ENCODE measurements around the gene TBL1X. TPM values are rescaled to one million over a fixed set of nuclear protein-coding genes. Genes with fewer than 3 reads are reported as not detected.

TBL1X gene
- total and polyA plus RNA-seq, 4 donors = 2.3 to 21.7 (median 13.3) TPM

- Histone ChIP-seq H3K9me3 (ENCODE audit: control insufficient read depth in 4 of 4, insufficient read depth in 3 of 4, low read length in 3 of 4) (peaks cover 0 to 4% (median 0%) of the 10 kb centered on the region in 4 donors), H3K27ac (ENCODE audit: low read depth in 1 of 2, low read length in 1 of 2) (no peak overlapping the region), H3K27me3 (ENCODE audit: control insufficient read depth in 3 of 3, insufficient read depth in 3 of 3, low read length in 2 of 3) (peaks cover 0 to 8% (median 0%) of the 10 kb centered on the region in 3 donors), H3K4me3 (no peak overlapping the region), H3K36me3 (ENCODE audit: control insufficient read depth in 4 of 4, insufficient read depth in 4 of 4, low read length in 4 of 4) (peaks cover 0 to 8% (median 0%) of the 10 kb centered on the region in 4 donors), H3K4me1 (ENCODE audit: control insufficient read depth in 5 of 5, insufficient read depth in 5 of 5, low read length in 5 of 5) (peaks cover 0 to 5% (median 0%) of the 10 kb centered on the region in 5 donors), H3K9ac (ENCODE audit: insufficient read depth in 1 of 2, low read length in 2 of 2) (no peak overlapping the region)
- 76 to 83% methylated on average over 3 of the region's 3 CpGs for WGBS, 2 donors
- DNase-seq (peak in 2 of 3 donors; percentile 15 to 27), ATAC-seq (ENCODE audit: insufficient read depth, low FRiP score) (no peak)
- TF ChIP-seq, protein P1, sequence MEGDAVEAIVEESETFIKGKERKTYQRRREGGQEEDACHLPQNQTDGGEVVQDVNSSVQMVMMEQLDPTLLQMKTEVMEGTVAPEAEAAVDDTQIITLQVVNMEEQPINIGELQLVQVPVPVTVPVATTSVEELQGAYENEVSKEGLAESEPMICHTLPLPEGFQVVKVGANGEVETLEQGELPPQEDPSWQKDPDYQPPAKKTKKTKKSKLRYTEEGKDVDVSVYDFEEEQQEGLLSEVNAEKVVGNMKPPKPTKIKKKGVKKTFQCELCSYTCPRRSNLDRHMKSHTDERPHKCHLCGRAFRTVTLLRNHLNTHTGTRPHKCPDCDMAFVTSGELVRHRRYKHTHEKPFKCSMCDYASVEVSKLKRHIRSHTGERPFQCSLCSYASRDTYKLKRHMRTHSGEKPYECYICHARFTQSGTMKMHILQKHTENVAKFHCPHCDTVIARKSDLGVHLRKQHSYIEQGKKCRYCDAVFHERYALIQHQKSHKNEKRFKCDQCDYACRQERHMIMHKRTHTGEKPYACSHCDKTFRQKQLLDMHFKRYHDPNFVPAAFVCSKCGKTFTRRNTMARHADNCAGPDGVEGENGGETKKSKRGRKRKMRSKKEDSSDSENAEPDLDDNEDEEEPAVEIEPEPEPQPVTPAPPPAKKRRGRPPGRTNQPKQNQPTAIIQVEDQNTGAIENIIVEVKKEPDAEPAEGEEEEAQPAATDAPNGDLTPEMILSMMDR (IDR thresholded peaks at IDR 0.05; ENCODE audit: control extremely low read depth, extremely low read depth) = no peak
Measured at GRCh38 chrX:9678215-9678965, 213.5 kb downstream of the TBL1X start.

DNA sequence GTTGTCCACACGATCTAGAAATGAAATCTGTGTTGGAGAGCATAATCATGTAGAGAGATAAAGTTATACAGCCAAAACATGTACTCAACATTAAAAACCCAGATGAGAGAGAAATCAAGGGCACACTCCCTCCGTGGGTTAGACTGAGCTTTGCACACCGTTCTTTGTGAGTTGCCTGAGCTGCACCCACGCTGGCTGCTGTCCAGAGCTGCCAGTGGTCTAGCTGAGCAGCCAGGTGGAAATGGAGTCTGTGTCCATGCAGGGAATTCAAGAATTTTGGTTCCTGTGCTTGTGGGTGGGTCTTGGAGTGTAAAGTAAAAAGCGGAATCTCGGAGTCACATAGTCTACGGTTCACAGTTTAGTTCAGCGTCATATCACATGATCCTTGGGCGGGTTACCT, 216.2 kb downstream of the TBL1X start:
- Histone ChIP-seq H3K4me3 (no peak overlapping the region), H3K27ac (ENCODE audit: low read depth in 1 of 2, low read length in 1 of 2) (no peak overlapping the region), H3K9me3 (ENCODE audit: control insufficient read depth in 4 of 4, insufficient read depth in 3 of 4, low read length in 3 of 4) (peaks cover 0 to 4% (median 0%) of the 10 kb centered on the region in 4 donors), H3K9ac (ENCODE audit: insufficient read depth in 1 of 2, low read length in 2 of 2) (no peak overlapping the region), H3K4me1 (ENCODE audit: control insufficient read depth in 5 of 5, insufficient read depth in 5 of 5, low read length in 5 of 5) (peaks cover 0 to 5% (median 0%) of the 10 kb centered on the region in 5 donors), H3K27me3 (ENCODE audit: control insufficient read depth in 3 of 3, insufficient read depth in 3 of 3, low read length in 2 of 3) (peaks cover 0 to 8% (median 0%) of the 10 kb centered on the region in 3 donors), H3K36me3 (ENCODE audit: control insufficient read depth in 4 of 4, insufficient read depth in 4 of 4, low read length in 4 of 4) (peaks cover 3 to 8% (median 5%) of the 10 kb centered on the region in 4 donors)
- DNase-seq (no peak), ATAC-seq (ENCODE audit: insufficient read depth, low FRiP score) (no peak)
- WGBS, 2 donors = 87% methylated on average over 9 of the region's 9 CpGs
- TF ChIP-seq, protein P1 (IDR thresholded peaks at IDR 0.05; ENCODE audit: control extremely low read depth, extremely low read depth) = no peak

GRCh38 chrX:9681422-9681821, 216.6 kb downstream of the TBL1X start:
- no peak for DNase-seq
- no peak for ATAC-seq (ENCODE audit: insufficient read depth, low FRiP score)
- no peak overlapping the region for H3K9ac ChIP-seq (ENCODE audit: insufficient read depth in 1 of 2, low read length in 2 of 2)
- H3K27ac ChIP-seq (ENCODE audit: low read depth in 1 of 2, low read length in 1 of 2) = no peak overlapping the region
- H3K36me3 ChIP-seq (ENCODE audit: control insufficient read depth in 4 of 4, insufficient read depth in 4 of 4, low read length in 4 of 4) = peaks cover 4 to 8% (median 7%) of the 10 kb centered on the region in 4 donors
- H3K27me3 ChIP-seq (ENCODE audit: control insufficient read depth in 3 of 3, insufficient read depth in 3 of 3, low read length in 2 of 3) = peaks cover 0 to 8% (median 0%) of the 10 kb centered on the region in 3 donors
- TF ChIP-seq, protein P1 (IDR thresholded peaks at IDR 0.05; ENCODE audit: control extremely low read depth, extremely low read depth) = no peak
- WGBS, 2 donors = 84 to 87% methylated on average over 4 of the region's 4 CpGs
- peaks cover 0 to 5% (median 0%) of the 10 kb centered on the region in 5 donors for H3K4me1 ChIP-seq (ENCODE audit: control insufficient read depth in 5 of 5, insufficient read depth in 5 of 5, low read length in 5 of 5)
- H3K9me3 ChIP-seq (ENCODE audit: control insufficient read depth in 4 of 4, insufficient read depth in 3 of 4, low read length in 3 of 4) = peaks cover 0 to 4% (median 0%) of the 10 kb centered on the region in 4 donors
- H3K4me3 ChIP-seq = no peak overlapping the region
